Fibroblast of skin of abdomen (primary cell): ENCODE measurements around the gene ZFYVE28.
"Not testable (repeated sequence)": the region's sequence is repeated elsewhere in the genome, so short reads cannot be mapped to it uniquely, and the experiment has no call there.

Experiments
- DNase-seq: peaks from one replicate; pipeline ENCODE4 v3.0.0-alpha.2; 2013

Gene ZFYVE28

DNA sequence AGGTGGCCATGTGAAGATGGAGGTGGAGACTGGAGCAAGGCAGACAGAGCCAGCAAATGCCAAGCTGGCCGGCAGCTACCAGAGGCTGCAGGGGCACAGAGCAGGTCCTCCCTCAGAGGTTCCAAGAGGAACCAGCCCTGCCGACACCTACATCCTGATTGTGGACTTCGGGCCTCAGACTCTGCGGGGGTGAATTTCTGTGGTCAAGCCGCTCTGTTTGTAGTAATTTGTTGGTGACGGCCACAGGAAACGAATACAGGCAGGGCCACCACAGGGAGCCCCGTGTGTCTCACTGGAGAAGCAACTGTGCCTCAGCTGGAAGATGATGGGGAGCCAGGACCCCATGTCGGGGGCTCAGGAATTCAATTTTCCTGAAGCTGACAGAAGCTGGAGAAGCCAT lies 28.3 kb downstream of the ZFYVE28 start:
- DNase-seq, result no peak

DNA sequence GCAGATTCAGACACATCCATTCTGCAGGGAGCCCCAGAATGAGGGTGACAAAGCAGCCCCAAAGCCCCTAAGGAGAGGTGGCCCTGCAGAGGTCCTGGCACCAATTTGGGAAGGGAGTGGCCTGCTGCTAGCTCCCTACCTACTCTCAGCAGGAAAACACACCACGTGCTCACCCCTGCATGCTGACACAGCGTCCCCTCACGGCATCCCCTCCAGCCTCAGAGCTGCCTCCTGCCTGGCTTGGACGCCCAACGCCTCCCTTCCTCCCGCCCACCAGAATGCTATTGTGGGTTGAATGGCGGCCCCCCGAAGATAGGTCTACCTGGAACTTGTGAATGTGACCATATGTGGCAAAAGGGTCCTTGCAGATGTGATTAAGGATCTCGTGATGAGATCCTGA lies 28.8 kb downstream of the ZFYVE28 start:
- no peak for DNase-seq

DNA sequence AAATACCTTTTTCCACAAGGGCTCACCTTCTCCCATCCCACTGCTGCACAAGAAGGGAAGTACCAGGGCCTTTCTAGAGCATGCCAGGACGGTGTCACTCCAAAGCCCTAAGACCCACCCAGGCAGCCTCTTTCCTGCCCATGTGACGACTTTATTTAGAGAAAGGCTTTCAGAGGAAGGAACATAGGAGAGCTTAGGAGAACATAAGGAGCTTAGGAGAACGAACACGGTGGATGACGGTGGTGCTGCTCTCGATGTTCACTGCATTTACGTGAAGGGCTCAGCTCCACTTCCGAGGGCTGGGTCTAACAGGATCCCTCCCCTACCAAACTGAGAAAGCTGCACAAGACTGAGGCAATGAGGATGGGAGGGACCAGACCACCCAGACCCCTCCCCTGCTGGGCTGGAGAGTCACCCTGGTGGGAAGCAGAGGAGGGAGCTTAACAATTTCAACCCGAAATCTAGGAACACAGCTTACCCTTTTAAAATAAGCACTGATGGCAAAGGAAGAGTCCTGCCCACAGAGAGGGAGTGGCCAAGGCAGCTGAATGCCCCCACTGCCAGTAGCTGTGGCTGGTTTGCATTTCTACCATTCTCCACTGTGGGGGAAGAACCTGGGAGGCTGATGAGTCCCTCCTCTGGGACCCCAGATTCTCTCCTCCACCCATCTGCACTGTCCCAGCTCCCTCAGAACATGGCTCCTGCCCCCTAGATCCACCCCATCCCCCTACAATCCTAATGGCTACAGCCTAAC lies 29.8 kb downstream of the ZFYVE28 start:
- DNase-seq, result no peak

DNA sequence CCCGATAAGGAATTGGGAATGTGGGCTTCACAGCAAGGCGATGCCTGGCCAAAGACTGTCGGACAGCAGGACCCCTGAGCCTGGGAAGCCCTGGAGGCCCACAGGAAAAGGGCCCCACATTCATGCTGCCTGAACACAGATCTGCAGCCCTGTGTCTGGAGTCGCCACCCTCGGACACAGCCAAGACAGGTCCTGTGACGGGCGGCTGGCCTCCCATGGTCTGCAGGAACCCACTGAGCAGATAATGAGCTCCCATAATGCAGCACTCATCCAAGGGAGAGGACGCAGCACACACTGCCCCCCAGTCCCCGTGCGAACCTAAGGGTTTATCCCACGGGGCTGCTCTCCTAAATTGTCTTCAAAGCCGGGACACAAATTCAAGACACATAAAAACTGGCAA lies 30.6 kb downstream of the ZFYVE28 start:
- no peak for DNase-seq

DNA sequence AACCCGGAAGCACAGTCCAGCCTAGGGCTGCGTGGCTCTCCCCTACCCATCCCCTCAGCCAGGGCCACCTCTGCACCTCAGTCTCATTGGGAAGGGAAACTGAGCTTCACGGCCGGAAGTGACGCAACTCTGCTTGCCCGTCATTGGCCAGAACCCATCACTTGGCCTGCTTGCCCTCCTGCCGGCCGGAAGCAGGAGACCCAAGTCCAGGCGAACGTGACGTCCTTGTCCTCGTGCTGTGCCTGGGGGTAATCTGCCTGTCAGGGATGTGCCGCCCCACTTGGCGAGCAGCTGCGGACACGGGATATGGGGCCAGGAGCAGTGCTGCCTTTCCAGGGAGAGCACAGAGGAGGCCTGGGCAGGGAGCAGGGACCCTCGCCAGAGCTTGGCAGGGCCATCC lies 31.2 kb downstream of the ZFYVE28 start:
- DNase-seq, result no peak

DNA sequence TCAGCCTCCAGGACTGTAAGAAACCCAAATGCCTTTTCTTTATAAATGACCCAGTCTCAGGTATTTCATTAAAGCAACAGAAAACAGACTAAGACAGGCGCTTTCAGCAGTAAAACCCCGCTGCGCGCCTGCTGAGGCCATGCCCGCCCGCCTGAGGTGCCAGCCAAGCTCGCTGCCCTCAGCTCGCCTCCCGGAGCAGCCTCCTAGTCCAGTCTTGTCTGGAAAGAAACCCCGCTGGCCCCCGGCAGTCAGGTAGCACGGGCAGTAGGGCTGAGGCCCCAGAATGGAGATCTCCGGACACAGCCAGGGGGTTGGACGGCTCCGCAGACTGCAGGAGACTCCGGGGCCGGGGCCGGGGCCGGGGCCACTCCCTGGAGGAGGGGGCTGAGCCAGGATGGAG lies 31.7 kb downstream of the ZFYVE28 start:
- DNase-seq, result no peak

DNA sequence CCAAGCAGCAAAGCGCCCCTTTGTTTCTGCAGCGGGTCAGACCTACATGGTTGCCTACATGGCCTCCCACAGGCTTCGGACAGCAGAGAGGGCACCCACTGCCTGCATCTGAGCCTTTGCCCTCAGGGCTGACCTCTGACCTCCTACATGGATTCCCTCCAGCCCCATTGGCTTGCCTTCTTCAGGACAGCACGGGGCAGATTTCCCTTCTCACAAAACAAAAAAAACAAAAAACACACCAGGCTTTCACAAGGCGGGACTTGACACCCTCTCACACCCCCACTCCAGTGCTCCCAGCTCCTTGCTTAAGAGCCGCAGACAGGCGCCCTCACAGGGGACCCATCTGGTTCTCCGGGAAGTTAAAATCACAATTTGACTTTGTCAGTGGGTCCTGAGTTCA lies 32.9 kb downstream of the ZFYVE28 start:
- no peak for DNase-seq

DNA sequence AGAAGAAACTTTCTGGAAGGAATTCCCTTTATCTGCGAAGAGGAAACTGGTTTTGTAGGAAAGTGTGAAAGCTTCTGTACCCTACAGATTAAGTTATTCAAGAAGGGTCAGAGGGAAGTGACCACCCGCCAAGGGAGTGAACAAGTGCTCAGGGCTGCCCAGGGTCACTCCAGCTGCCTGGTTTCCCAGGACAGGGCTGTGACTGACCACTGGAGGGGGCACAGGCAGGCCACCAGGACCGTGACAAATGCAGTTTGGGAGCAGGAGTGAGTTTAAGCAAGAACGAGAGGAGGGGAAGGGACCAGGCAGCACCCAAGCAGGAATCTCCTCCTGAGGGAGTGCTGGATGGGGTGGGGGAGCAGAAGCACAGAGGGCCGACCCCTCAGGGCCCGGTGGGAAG lies 34.2 kb downstream of the ZFYVE28 start:
- no peak for DNase-seq

DNA sequence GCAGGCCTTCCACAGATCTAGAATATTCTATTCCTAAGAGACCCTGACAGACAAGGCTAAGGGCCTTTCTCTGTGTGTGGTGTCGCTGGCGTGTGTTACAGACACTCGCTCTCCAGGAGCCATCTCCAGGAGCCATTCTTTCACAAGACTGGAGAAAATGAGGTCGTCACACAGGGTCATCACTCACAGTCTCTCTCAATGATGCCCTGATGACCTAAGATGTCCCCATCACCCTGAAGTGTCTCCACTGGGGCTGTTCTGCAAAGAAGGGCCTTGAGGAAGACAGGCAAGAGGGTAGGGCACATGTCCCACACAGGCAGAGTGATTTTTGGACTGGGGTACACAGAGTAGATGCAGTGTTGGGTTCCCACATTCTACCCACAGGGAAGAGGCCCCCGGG lies 34.7 kb downstream of the ZFYVE28 start:
- no peak for DNase-seq

DNA sequence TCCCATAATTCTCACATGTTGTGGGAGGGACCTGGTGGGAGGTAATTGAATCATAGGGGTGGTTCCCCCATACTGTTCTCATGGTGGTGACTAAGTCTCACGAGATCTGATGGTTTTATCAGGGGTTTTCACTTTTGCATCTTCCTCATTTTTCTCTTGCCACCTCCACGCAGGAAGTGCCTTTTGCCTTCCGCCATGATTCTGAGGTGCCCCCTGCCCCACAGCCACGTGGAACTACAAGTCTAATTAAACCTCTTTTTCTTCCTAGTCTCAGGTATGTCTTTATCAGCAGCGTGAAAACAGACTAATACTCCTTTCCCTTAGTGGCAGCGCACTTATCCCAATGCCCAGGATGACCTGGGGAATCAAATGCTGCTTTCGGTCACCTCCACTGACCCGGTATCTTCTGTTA lies 35.2 kb downstream of the ZFYVE28 start:
- DNase-seq, result not testable (repeated sequence)

DNA sequence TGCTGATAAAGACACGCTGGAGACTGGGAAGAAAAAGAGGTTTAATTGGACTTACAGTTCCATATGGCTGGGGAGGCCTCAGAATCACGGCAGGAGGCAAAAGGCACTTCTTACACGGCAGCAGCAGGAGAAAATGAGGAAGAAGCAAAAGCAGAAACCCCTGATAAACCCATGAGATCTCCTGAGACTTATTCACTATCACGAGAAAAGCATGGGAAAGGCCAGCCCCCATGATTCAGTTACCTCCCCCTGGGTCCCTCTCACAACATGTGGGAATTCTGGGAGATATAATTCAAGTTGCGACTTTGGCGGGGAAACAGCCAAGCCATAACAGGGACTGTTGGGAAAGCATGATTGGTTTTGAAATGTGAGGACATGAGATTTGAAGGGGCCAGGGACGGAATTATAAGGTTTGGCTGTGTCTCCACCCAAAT lies 35.7 kb downstream of the ZFYVE28 start:
- DNase-seq, result not testable (repeated sequence)

DNA sequence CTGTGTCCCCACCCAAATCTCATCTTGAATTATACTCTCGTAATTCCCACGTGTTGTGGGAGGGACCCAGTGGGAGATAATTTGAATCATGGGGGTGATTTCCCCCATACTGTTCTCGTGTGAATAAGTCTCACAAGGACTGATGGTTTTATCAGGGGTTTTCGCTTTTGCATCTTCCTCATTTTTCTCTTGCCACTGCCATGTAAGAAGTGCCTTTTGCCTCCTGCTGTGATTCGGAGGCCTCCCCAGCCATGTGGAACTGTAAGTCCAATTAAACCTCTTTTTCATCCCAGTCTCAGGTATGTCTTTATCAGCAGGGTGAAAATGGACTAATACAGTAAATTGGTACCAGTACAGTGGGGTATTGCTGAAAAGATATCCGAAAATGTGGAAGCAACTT lies 37.9 kb downstream of the ZFYVE28 start:
- not testable (repeated sequence) for DNase-seq

DNA sequence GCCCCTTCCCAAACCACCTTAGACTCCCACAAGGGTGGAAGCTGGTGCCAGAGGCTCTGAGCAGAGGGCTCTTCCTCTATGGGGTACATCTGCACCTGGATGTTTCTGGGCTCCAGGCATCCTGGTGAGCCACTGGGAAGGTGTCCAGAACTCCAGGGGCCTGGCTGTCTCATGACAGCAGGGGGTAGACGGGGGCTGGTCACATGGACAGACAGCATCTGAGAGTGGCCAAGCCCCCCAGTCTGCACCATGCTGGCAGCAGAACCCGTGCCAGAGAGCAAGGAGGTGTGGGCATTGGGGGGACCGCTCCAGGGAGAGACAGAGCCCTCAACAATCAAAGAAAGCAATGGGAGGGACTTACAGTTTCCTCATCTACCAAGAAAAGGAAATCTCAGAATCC lies 39.5 kb downstream of the ZFYVE28 start:
- no peak for DNase-seq

DNA sequence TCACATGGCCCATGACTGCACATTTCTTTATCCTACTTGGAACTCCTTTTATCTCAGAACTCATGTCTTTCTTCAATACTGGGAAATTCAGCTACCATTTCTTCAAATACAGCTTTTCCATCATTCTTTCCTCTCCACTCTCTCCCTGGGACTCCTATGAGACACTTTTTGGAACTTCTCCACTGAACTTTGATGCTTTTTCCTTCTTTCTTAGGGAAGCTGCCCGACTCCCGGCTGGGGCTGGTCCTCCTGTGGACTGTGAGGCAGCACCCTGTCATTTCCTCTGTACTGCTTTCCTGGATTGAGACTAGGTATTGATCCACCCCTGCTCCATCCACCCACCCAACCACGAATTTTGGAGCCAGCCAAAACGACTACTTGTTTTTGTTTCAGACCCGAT lies 40.0 kb downstream of the ZFYVE28 start:
- DNase-seq, result no peak

DNA sequence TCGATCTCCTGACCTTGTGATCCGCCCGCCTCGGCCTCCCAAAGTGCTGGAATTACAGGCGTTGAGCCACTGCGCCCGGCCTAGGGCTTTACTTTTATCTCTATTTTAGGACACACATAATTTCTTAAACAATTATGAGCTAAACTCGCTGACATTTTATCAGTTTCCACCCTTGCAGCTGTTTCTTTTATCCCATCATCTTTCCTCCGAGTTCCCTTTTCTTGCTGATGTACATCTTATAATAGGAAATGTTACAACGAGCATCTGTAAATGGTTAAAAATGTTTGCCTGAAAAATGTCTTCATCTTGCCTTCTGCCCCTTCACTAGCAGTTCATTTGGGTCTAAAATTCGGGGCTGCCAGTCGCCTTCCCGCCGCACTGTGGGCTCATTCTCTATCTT lies 41.2 kb downstream of the ZFYVE28 start:
- no peak for DNase-seq

DNA sequence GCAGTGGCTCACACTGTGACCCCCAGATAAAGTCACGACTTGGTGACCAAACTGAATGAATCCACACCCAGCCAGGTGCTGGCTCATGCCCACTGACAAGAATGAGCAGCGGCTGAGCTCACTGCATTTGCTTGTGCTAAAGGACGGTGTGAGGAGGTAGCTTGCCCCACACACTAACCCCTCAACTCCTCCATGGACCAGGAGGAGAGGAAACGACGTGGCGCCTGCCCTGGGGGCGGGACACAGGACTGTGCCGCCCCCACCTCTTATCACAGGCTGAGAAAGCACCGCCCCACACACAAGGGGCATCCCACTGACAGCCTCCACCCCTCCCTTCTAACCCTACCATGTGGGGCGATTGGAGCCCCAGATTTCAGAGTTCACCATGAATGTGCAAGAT lies 43.0 kb downstream of the ZFYVE28 start:
- DNase-seq, result no peak

DNA sequence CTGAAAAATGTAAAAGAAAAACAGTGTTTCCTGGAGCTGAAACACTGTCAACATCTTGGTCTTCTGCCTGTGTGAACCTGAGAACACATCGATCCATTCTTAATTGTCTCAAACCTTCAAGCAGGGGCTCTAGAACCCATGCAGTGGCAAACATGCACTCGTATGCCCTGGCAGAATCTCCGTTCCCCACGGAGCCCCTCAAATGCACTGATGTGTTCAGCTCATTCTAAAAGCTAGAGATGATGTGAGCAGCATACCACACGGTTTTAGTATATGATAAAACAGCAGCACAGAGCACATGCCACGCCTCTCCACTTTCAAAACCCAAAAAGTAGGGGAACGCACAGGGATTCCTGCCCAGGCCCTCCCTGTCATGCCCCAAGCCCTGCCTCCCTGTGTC lies 44.9 kb downstream of the ZFYVE28 start:
- no peak for DNase-seq

DNA sequence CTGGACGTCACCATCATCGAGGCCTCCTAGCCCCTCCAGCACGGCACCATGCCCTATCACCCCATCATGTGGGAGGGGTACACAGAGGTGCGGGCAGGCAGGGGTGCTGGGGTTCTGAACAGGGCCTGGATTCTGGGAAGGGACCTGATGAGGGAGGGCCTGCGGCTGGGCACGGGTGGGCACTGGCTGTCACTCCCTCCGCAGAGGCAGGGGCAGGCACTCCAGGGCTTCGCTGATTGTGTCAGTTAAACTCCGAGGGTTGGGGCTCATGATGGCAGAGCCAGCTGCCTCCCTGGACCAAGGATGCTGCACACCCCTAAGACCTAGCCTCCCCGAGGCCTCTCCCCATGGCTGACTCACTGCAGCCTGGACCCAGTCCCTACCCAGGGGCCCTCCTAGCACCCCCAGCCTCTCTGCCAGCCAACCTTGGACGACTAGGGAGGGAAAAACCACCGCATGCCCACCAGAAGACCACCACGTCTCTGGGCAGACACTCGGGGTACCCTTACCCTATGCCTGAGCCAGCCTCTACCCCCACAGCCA lies 45.9 kb downstream of the ZFYVE28 start:
- no peak for DNase-seq

DNA sequence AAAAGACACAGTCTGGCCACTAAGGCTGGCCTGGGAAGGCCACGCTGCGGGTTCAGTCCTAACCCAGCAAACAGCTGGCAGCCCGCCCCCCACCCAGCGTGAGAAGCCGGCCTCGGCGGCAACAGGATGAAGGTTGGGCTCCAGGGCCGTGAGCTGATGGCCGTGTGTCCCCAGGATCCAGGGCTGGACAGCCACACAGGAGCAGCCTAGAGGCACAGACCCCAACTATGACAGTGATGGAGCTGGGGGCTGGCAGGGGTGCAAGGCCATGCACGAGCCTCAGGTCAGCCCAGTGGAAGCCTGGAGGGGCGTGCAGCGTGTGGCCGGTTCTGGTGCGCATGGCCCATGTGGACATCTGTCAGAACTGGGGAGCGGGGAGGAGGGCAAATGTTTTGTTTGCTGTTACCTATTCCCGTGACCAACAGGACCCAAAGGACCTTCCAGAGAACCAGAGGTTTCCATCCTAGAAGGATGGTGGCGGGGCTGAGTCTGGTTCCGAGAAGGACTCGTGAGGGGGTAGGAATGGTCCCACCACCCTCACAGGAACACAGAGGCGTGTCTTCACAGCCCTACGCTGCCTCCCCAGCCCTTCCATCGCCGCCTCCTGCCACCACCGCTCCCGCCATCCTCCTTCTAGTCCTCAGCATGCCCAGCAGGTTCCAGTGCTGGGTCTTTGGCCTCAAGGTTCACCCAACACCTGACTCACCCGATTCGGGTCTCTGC lies 46.5 kb downstream of the ZFYVE28 start:
- DNase-seq, result no peak

DNA sequence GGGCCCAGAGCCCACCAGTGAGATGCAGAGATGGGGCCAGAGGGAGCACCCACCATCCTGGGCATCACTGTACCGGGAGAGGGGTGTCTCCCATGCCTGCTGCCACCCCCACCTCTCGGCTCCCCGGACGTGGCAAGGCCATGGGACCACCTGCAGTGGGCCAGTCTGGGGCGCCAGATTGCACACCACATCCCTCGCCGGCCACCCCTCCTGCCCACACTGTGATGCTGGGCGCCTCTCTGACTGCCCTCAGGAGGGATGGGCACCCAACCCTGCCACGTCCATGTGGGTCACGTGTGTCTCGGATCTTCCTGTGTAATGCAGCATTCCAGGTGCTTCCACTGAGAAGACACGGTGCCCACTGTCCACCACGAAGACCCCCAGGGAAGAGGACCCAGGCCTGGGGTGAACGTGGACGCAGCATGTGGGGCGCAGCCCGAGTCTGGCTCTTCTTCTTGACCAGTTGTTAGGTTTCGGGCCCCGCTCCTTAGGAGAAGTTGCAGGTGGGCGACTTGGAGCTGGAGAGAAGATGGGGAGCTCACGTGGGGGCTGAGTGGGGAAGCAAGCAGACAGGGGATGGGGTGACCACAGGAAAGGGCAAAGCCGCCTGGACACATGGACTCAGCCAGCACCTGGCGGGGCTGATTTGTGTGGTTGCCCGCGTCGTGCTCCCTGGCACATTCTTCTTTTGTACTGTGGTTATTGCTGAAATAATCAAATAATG lies 47.7 kb downstream of the ZFYVE28 start:
- no peak for DNase-seq

DNA sequence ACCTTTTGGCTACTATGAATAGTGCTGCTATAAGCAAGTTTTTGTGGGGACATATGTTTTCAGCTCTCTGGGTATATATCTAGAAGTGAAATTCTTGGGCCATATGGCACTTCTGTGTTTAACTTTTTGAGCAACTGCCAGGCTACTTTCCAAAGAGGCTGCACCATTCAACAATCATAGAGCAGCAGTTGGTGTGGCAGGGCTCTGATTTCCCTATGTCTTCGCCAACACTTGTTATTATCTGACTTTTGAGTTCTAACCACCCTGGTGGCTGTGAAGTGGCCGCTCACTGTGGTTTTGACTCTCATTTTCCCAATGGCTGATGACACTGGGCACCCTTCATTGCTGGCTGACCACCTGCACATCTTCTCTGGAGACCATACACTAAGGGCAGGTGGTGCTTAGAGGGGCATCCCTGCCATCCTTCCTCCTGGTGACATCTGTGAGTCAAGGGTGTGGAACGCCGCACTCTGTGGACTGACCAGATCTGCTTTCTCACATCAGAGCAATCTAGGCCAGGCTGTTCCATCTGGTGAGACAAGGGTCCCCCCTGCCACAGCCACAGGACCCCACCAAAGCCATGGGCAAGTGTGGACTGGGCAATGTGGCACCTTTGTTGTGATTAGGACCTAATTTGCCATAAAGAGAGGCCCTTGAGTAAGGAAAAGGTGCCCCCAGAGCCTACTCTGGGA lies 49.6 kb downstream of the ZFYVE28 start:
- DNase-seq, result no peak

DNA sequence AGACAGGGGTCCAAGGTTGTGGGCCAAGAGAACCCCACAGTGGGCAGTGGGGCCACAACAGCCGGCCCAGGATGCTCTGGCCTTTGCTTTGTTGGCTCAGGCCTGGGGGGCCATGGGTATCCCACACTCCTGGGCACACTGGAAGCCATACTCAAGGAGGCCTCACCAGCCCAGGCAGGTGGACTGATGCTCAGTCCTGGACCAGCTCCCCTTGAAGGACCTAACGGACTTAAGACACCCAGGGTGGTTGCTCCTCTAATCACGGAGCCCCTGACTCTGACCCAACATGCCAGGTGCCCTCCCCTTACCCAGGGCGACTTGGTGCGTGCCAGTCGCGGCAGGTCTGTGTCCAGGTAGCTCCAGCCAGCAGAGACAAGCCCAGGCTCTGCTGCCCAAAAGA lies 50.8 kb downstream of the ZFYVE28 start:
- no peak for DNase-seq
